Smooth muscle cell (in vitro differentiated cells): Measurements from ENCODE around the gene TULP4. TPM values are rescaled to one million over a fixed set of nuclear protein-coding genes. Genes with fewer than 3 reads are reported as not detected.

Source experiments
- DNase-seq: peaks from one replicate; lab custom pipeline; 2025; ENCODE audit not compliant: unreplicated experiment; lab: John Stamatoyannopoulos, UW
- H2AFZ ChIP-seq: fragments of 200-600 bp; sonication (generic); 2 replicates; pipeline ENCODE4 v1.6.0; 2016; ENCODE audit warnings: antibody characterized with exemption, low read depth, mild to moderate bottlenecking
- H3F3A ChIP-seq: fragments of 200-600 bp; sonication (generic); 2 replicates; pipeline ENCODE4 v1.6.0; 2017; ENCODE audit warnings: antibody characterized with exemption, low read depth
- H3K27ac ChIP-seq: fragments of 200-600 bp; sonication (generic); 2 replicates; pipeline ENCODE4 v1.5.1; 2016; ENCODE audit warnings: low read depth, mild to moderate bottlenecking
- H3K27me3 ChIP-seq: fragments of 200-600 bp; sonication (generic); 2 replicates; pipeline ENCODE4 v1.6.1; 2016; ENCODE audit warnings: low read depth, mild to moderate bottlenecking
- H3K36me3 ChIP-seq: fragments of 200-600 bp; sonication (generic); 2 replicates; pipeline ENCODE4 v1.5.1; 2016; ENCODE audit warnings: low read depth
- H3K4me1 ChIP-seq: fragments of 200-600 bp; sonication (generic); 2 replicates; pipeline ENCODE4 v1.5.1; 2016; ENCODE audit warnings: low read depth
- H3K4me2 ChIP-seq: fragments of 200-600 bp; sonication (generic); 2 replicates; pipeline ENCODE4 v1.6.0; 2016; ENCODE audit warnings: mild to moderate bottlenecking
- H3K4me3 ChIP-seq: fragments of 200-600 bp; sonication (generic); 2 replicates; pipeline ENCODE4 v1.5.1; 2016; ENCODE audit warnings: mild to moderate bottlenecking
- H3K79me2 ChIP-seq: fragments of 200-600 bp; sonication (generic); 2 replicates; pipeline ENCODE4 v1.6.0; 2016; ENCODE audit warnings: low read depth, mild to moderate bottlenecking
- H3K9ac ChIP-seq: fragments of 200-600 bp; sonication (generic); 2 replicates; pipeline ENCODE4 v1.6.0; 2016; ENCODE audit warnings: low read depth
- H3K9me3 ChIP-seq: fragments of 200-600 bp; sonication (generic); replicated peaks from 2 replicates; pipeline ENCODE4 v1.5.1; 2016; ENCODE audit warnings: low read depth
- H4K20me1 ChIP-seq: fragments of 200-600 bp; sonication (generic); 2 replicates; pipeline ENCODE4 v1.6.0; 2016; ENCODE audit warnings: low read depth
- CTCF ChIP-seq: fragments of 200-600 bp; sonication (generic); IDR thresholded peaks from 2 replicates; pipeline ENCODE4 v1.5.1; 2017; ENCODE audit warnings: borderline replicate concordance, mild to moderate bottlenecking, antibody characterized with exemption; ENCODE audit not compliant: insufficient read depth, poor library complexity, severe bottlenecking
- WGBS: methylation state at CpG from one replicate; pipeline ENCODE4 v1.1.7; 2016; ENCODE audit warnings: low lambda C conversion rate; 5-methylcytosine and 5-hydroxymethylcytosine counted together
- polyA plus RNA-seq: library from polyadenylated mRNA; unstranded; fragments of >200 nt; fragmentation: Nextera tagmentation; extraction: Ambion mirVana; gene quantifications from 2 replicates; pipeline ENCODE4 v1.2.1, GENCODE V29; 2016
- total RNA-seq: library from RNA; depleted of rRNA; stranded (reverse); fragments of >200 nt; gene quantifications from 2 replicates; pipeline ENCODE4 v1.2.3, GENCODE V29; 2014

The TULP4 gene
- total and polyA plus RNA-seq, 2 experiments from 2014 or later: 16.1 to 85.0 TPM

GRCh38 chr6:158528826-158529225 is 216.6 kb downstream of the TULP4 start:
- H4K20me1 ChIP-seq: no peaks in the 10 kb centered on the region
- H3K9me3 ChIP-seq: no peaks in the 10 kb centered on the region
- H2AFZ ChIP-seq: no peak overlapping the region
- no peak overlapping the region for H3K27ac ChIP-seq
- H3F3A ChIP-seq: no peaks in the 10 kb centered on the region
- no peak overlapping the region for H3K4me3 ChIP-seq
- no peak for DNase-seq
- no peaks in the 10 kb centered on the region for H3K27me3 ChIP-seq
- TF ChIP-seq CTCF: no peak
- no peaks in the 10 kb centered on the region for H3K4me1 ChIP-seq
- no peaks in the 10 kb centered on the region for H3K79me2 ChIP-seq
- H3K9ac ChIP-seq: no peak overlapping the region
- no peak overlapping the region for H3K4me2 ChIP-seq
- no peaks in the 10 kb centered on the region for H3K36me3 ChIP-seq
- WGBS: 74% methylated on average over 5 of the region's 6 CpGs

- 90% methylated on average over 8 of the region's 8 CpGs for WGBS
- H3K27me3 ChIP-seq: no peaks in the 10 kb centered on the region
These were observed 217.4 kb downstream of the TULP4 start for GRCh38 chr6:158529629-158530028.

GRCh38 chr6:158531566-158531965 is 219.3 kb downstream of the TULP4 start:
- no peak for DNase-seq
- no peaks in the 10 kb centered on the region for H3K4me1 ChIP-seq
- H3K4me2 ChIP-seq: no peak overlapping the region
- H3K9ac ChIP-seq: no peak overlapping the region
- no peaks in the 10 kb centered on the region for H4K20me1 ChIP-seq
- 89% methylated on average over 4 of the region's 4 CpGs for WGBS
- no peaks in the 10 kb centered on the region for H3K9me3 ChIP-seq
- no peak overlapping the region for H2AFZ ChIP-seq
- H3K79me2 ChIP-seq: no peaks in the 10 kb centered on the region
- no peak overlapping the region for H3K27ac ChIP-seq
- H3K27me3 ChIP-seq: peaks cover 4% of the 10 kb centered on the region
- no peaks in the 10 kb centered on the region for H3F3A ChIP-seq
- no peak for TF ChIP-seq CTCF
- no peaks in the 10 kb centered on the region for H3K36me3 ChIP-seq
- no peak overlapping the region for H3K4me3 ChIP-seq

More at GRCh38 chr6:158529629-158530028, 217.4 kb downstream of the TULP4 start:
- Histone ChIP-seq H3K36me3 (no peaks in the 10 kb centered on the region), H3K4me2 (no peak overlapping the region), H4K20me1 (no peaks in the 10 kb centered on the region), H3K4me3 (no peak overlapping the region), H3F3A (no peaks in the 10 kb centered on the region), H3K9ac (no peak overlapping the region), H2AFZ (no peak overlapping the region), H3K79me2 (no peaks in the 10 kb centered on the region), H3K9me3 (no peaks in the 10 kb centered on the region), H3K4me1 (no peaks in the 10 kb centered on the region), H3K27ac (no peak overlapping the region)
- no peak for TF ChIP-seq CTCF
- DNase-seq: no peak

GRCh38 chr6:158531970-158532369 is 219.7 kb downstream of the TULP4 start:
- no peaks in the 10 kb centered on the region for H3K4me1 ChIP-seq
- H3K27ac ChIP-seq: no peak overlapping the region
- no peak for DNase-seq
- H3K4me2 ChIP-seq: no peak overlapping the region
- no peaks in the 10 kb centered on the region for H3K79me2 ChIP-seq
- TF ChIP-seq CTCF: no peak
- peaks cover 8% of the 10 kb centered on the region for H3K27me3 ChIP-seq
- no peaks in the 10 kb centered on the region for H3F3A ChIP-seq
- no peaks in the 10 kb centered on the region for H4K20me1 ChIP-seq
- no peak overlapping the region for H2AFZ ChIP-seq
- 96% methylated on average over 2 of the region's 2 CpGs for WGBS
- no peaks in the 10 kb centered on the region for H3K36me3 ChIP-seq
- no peak overlapping the region for H3K9ac ChIP-seq
- H3K9me3 ChIP-seq: no peaks in the 10 kb centered on the region
- H3K4me3 ChIP-seq: no peak overlapping the region
